AG09309 (cell line): ENCODE results near the gene TMEM242.

Experiments used
- DNase-seq: peaks from one replicate; pipeline ENCODE4 v3.0.0-alpha.2; 2010; ENCODE audit warnings: low read depth
- H3K4me3 ChIP-seq: 2 replicates; pipeline ENCODE4 v1.5.1; 2011; ENCODE audit warnings: mild to moderate bottlenecking, low read depth, low read length, moderate library complexity; ENCODE audit not compliant: control insufficient read depth
- TF ChIP-seq, protein P1 (sequence below): IDR thresholded peaks from 2 replicates; pipeline ENCODE4 v1.5.1; 2011; ENCODE audit warnings: mild to moderate bottlenecking, low read depth, low read length, inconsistent platforms; ENCODE audit not compliant: insufficient read depth, control insufficient read depth; ENCODE audit errors: missing control alignments

TMEM242 gene

DNA sequence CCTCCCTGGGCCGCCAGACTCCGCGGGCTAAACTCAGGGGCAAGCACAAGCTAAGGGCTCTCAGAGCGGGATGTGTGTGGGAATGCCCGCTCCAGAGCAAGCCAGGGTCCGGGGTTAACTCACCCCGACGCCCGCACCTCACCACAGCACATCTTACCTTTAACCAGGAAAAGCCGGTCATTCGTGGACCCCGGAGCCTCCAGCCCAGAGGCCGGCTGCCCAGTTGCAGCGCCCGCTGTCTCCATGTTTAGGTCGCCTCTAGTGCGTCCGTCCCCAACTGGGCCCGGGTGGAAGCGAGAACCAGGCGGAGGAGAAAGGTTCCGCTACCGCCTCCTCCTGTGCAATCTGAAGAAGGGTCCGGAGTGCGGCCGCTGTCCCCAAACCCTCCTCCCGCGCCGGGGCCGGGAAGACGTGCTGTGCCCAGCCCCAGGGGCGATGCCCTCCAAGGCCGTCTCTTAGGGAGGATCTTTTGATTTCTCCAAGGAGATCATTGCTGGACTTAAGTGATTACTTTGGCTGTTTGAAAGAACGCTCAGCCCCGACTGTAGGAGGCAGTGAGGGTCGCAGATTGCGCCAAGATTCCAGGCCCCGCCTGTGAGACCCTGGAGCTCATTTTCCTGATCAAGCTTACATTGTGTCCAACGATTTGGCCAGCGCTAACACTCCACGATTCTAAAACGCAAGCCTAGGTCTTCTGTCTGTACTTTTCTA is at the start of gene TMEM242:
TMEM242 (minus strand) TSS at position 265 of the 711 bp plus-strand sequence; CDS start at position 245, 20 bp downstream.
- peak; percentile 70 for DNase-seq
- TF ChIP-seq, protein P1, sequence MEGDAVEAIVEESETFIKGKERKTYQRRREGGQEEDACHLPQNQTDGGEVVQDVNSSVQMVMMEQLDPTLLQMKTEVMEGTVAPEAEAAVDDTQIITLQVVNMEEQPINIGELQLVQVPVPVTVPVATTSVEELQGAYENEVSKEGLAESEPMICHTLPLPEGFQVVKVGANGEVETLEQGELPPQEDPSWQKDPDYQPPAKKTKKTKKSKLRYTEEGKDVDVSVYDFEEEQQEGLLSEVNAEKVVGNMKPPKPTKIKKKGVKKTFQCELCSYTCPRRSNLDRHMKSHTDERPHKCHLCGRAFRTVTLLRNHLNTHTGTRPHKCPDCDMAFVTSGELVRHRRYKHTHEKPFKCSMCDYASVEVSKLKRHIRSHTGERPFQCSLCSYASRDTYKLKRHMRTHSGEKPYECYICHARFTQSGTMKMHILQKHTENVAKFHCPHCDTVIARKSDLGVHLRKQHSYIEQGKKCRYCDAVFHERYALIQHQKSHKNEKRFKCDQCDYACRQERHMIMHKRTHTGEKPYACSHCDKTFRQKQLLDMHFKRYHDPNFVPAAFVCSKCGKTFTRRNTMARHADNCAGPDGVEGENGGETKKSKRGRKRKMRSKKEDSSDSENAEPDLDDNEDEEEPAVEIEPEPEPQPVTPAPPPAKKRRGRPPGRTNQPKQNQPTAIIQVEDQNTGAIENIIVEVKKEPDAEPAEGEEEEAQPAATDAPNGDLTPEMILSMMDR = peak; percentile 29
- H3K4me3 ChIP-seq = peak within 1 kb of the TSS; percentile 59

DNA sequence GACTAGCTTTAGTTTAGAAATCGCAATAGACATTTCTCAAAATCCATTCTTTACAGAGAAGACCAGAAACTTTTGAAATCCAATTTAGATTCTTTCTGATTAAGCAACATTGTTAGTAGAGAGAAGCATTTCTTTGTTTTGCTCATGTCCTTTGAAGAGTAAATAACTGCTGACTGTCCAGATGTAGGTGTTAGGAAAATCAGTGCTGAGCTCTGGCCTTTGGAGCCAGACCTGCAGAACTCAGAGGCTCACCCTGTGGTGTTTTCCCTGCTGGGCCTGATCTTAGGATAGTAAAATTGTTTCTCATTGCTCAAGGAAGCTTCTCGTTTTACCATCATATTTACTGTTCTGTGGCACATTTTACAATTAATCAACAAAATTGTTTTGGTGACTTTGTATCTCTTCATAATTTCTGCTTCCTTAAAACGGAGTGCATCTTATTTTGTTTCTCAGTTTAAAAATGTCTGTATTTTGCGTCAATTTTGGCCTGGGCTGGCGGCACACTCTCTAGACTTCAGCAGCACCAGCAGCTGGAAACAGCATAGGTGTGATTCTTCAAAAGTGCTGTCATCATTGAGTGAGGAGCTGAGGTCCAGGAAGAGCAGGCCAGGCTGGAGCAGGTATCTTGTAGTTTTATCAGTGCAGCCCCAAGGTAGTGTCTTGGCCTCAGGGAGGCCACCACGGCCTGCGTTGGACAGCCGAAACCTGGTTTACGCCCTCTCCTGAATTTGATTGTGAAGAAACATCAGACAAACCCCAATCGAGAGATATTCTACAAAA is 49.4 kb upstream of the TMEM242 start:
- TF ChIP-seq, protein P1 = no peak
- DNase-seq = no peak
- H3K4me3 ChIP-seq = no peak overlapping the region

DNA sequence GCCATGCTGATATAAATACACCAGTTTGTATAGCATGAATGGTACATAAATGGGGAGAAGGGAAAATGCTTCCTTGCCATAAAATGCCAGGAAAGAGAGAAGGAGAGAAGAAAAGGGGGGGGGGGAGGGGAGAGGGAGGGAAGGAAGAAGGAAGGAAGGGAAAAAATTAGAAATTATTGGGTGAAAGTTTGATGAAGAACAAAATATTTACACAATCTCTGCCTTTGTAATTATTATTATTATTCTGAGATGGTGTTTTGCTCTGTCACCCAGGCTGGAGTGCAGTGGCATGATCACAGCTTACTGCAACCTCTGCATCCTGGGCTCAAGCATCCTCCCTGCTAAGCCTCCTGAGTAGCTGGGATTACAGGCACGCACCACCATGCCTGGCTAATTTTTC is 47.4 kb upstream of the TMEM242 start:
- TF ChIP-seq, protein P1 = no peak
- no peak overlapping the region for H3K4me3 ChIP-seq
- DNase-seq = no peak

DNA sequence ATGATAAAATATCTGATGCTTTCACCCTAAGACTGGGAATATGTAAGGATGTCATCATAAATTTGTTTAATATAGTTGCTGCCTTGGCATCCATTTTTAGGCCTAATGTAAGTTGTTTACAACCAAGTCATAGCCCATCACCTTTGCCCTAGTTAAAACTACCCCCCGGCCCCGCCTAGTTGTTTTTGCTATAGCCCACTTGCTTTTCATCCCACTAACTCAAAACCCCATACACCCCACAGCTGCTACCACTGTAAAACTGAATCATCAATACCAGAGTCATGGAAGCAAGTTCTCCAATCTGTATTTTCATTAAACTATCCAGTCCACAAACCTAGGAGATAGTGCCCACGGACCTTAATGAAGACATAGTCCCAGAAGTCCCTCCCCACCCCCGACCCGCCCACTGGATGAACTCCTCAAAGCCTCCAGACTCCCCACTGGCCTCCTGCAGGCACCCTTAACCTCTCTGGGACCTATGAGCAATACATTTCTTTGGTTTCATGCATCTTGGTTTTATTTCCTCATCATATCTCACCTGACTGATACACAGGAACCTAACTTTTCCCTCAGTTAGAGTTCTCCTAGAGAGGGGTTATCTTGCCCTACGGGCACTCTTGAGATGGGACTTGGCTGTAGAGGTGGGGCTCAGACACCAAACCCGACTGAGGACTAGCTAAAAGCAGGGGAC is 45.2 kb upstream of the TMEM242 start:
- TF ChIP-seq, protein P1 = no peak
- no peak overlapping the region for H3K4me3 ChIP-seq
- no peak for DNase-seq

DNA sequence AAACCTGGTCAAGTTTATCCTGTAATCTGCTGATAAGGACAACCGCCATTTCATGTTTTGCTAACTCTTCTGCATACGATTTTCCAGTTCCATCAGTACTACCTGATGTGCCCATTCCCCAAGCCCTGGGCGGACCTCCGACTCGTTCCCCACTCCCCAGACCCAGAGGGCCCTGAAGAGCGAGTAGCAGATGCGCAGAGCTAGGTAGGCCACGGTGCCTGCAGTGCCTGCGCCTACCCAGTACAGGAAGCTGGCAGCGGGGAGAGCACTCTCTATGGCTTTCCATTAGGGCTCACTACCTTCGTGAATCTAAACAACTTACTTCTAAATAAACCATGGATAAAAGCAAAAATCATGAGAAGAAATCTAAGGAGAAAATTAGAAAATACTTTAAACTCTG is 43.3 kb upstream of the TMEM242 start:
- TF ChIP-seq, protein P1 = no peak
- no peak for DNase-seq
- H3K4me3 ChIP-seq = no peak overlapping the region

DNA sequence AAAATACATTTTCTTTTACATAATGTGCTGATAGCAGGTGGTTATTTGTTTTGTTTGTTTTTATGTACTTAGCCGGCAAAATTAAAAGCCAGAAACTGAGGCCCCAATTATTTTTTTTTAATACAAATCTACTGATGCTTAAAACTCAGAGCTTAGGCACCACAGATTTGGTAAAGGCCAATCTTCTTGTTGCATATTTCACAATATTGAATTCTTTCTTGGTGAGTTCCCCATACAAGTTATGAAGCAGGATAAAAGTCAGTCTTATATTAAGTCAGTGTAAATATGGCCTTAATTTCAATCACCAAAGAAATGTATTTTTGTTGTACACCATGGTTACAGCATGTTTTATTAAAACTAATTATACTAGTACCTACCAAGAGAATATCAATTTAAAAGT is 41.4 kb upstream of the TMEM242 start:
- TF ChIP-seq, protein P1 = no peak
- DNase-seq = no peak
- H3K4me3 ChIP-seq = no peak overlapping the region
